ENCODE measurements around the gene HTR3C.
"Not testable (repeated sequence)": the region's sequence is repeated elsewhere in the genome, so short reads cannot be mapped to it uniquely, and the experiment has no call there.

HTR3C gene, protein sequence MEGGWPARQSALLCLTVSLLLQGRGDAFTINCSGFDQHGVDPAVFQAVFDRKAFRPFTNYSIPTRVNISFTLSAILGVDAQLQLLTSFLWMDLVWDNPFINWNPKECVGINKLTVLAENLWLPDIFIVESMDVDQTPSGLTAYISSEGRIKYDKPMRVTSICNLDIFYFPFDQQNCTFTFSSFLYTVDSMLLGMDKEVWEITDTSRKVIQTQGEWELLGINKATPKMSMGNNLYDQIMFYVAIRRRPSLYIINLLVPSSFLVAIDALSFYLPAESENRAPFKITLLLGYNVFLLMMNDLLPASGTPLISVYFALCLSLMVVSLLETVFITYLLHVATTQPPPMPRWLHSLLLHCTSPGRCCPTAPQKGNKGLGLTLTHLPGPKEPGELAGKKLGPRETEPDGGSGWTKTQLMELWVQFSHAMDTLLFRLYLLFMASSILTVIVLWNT

DNA sequence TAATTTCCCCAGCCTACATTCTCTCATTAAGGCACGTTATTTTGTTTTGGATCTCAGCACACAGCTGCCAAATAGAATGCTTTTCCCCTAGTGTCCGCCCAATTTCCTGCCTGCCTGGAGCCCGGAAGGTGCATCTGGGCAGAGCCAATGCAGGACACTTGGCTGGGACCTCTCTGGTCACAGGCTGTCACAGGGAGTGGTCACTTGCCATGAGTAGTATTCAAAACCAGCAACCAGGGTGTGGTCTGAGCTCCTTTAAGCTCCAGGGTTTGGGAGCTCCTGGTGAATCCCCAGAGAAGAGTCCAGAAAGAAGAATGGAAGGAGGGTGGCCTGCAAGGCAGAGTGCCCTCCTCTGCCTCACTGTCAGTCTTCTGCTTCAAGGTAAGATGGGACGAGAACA lies at the start of gene HTR3C:
TSS of gene HTR3C (plus strand) at position 281 of the 400 bp plus-strand sequence. CDS start at position 315, 34 bp downstream.
- Histone ChIP-seq H3K36me3 (ENCODE audit: insufficient read depth) (no peaks in the 10 kb centered on the region), H3K4me3 (IDR thresholded peaks at IDR 0.05; ENCODE audit: insufficient read depth, low read depth, low read length) (no peak within 1 kb of the TSS), H3K4me2 (no peak within 1 kb of the TSS), H4K20me1 (ENCODE audit: insufficient read depth) (no peaks in the 10 kb centered on the region), H3K27ac (no peak within 1 kb of the TSS), H3K4me1 (ENCODE audit: low read depth, poor library complexity, severe bottlenecking) (no peaks in the 10 kb centered on the region), H3K9ac (no peak within 1 kb of the TSS), H3K79me2 (ENCODE audit: insufficient read depth, low read depth) (no peaks in the 10 kb centered on the region), H3K27me3 (ENCODE audit: insufficient read depth, low read depth) (no peaks in the 10 kb centered on the region), H2AFZ (ENCODE audit: low read depth) (no peak within 1 kb of the TSS)
- TF ChIP-seq, protein P1, sequence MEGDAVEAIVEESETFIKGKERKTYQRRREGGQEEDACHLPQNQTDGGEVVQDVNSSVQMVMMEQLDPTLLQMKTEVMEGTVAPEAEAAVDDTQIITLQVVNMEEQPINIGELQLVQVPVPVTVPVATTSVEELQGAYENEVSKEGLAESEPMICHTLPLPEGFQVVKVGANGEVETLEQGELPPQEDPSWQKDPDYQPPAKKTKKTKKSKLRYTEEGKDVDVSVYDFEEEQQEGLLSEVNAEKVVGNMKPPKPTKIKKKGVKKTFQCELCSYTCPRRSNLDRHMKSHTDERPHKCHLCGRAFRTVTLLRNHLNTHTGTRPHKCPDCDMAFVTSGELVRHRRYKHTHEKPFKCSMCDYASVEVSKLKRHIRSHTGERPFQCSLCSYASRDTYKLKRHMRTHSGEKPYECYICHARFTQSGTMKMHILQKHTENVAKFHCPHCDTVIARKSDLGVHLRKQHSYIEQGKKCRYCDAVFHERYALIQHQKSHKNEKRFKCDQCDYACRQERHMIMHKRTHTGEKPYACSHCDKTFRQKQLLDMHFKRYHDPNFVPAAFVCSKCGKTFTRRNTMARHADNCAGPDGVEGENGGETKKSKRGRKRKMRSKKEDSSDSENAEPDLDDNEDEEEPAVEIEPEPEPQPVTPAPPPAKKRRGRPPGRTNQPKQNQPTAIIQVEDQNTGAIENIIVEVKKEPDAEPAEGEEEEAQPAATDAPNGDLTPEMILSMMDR (conservative IDR thresholded peaks at IDR 0.05; ENCODE audit: low read depth, low read length) = no peak

DNA sequence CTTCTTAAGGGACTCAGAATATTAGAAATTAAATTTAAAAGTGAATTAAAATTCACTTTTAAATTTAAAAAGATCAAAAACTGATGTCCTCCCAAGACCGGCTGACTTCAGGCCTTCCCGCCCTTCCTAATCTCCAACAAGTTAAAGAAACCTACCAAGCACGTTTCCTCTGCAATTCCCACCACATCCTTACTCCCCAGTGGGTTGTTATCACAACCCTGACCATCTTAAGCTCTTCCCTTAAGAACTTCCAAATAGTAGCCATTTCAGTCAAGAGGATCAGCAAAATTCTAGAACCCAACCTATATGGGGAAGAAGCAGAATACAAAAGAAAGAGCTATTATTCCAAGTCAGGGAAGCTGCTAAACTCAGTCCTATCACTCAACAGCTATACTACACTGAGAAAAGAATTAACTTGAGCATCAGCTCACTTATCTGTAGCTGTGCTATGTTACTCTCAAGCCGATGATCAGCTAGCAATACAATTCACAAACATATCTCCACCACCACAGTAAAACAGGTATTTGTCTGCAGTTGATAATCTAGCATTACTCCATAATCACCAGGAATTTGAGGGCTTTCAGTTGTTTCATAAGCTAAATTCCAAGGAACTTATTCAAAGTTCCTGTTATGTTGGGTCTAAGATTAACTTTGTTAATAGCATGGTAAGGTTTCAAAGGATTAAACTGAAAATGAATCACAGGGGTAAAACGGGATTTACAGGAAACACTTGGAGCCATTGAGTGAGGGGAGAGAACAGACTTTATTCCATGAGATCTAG lies 49.5 kb upstream of the HTR3C start:
- no peak overlapping the region for H3K27ac ChIP-seq
- H3K36me3 ChIP-seq (ENCODE audit: insufficient read depth) = no peaks in the 10 kb centered on the region
- H4K20me1 ChIP-seq (ENCODE audit: insufficient read depth) = no peaks in the 10 kb centered on the region; the same call in 1 of the 2 replicates
- no peaks in the 10 kb centered on the region for H3K27me3 ChIP-seq (ENCODE audit: insufficient read depth, low read depth)
- H3K4me1 ChIP-seq (ENCODE audit: low read depth, poor library complexity, severe bottlenecking) = peaks cover 20% of the 10 kb centered on the region
- TF ChIP-seq, protein P1 (conservative IDR thresholded peaks at IDR 0.05; ENCODE audit: low read depth, low read length) = no peak
- no peak overlapping the region for H3K4me3 ChIP-seq (IDR thresholded peaks at IDR 0.05; ENCODE audit: insufficient read depth, low read depth, low read length)
- no peaks in the 10 kb centered on the region for H3K79me2 ChIP-seq (ENCODE audit: insufficient read depth, low read depth)
- no peak overlapping the region for H2AFZ ChIP-seq (ENCODE audit: low read depth)
- H3K9ac ChIP-seq = no peak overlapping the region
- no peak overlapping the region for H3K4me2 ChIP-seq

DNA sequence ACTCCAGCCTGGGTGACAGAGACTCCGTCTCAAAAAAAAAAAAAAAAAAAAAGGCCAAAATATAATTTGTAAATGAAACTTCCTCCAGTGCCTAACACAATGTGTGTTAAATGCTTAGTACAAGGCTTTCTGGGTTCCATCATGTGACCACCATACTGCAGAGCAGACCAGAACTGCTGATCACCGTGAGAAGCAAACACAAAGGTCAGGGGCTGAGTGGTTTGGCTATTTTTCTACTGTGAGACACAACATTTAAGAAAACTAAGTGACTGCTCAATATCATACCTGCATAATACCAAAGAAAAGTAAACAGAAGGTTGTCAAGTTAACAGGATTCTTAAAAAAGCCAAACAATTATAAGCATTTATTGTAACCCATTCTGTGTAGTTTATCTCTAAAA lies 48.4 kb upstream of the HTR3C start:
- no peak overlapping the region for H3K4me2 ChIP-seq
- H3K9ac ChIP-seq = no peak overlapping the region
- no peak overlapping the region for H3K4me3 ChIP-seq (IDR thresholded peaks at IDR 0.05; ENCODE audit: insufficient read depth, low read depth, low read length)
- H3K79me2 ChIP-seq (ENCODE audit: insufficient read depth, low read depth) = no peaks in the 10 kb centered on the region
- no peaks in the 10 kb centered on the region for H3K36me3 ChIP-seq (ENCODE audit: insufficient read depth)
- peaks cover 20% of the 10 kb centered on the region for H3K4me1 ChIP-seq (ENCODE audit: low read depth, poor library complexity, severe bottlenecking)
- H4K20me1 ChIP-seq (ENCODE audit: insufficient read depth) = no peaks in the 10 kb centered on the region; the same call in 1 of the 2 replicates
- H3K27ac ChIP-seq = no peak overlapping the region
- TF ChIP-seq, protein P1 (conservative IDR thresholded peaks at IDR 0.05; ENCODE audit: low read depth, low read length) = no peak
- no peaks in the 10 kb centered on the region for H3K27me3 ChIP-seq (ENCODE audit: insufficient read depth, low read depth)
- H2AFZ ChIP-seq (ENCODE audit: low read depth) = no peak overlapping the region

DNA sequence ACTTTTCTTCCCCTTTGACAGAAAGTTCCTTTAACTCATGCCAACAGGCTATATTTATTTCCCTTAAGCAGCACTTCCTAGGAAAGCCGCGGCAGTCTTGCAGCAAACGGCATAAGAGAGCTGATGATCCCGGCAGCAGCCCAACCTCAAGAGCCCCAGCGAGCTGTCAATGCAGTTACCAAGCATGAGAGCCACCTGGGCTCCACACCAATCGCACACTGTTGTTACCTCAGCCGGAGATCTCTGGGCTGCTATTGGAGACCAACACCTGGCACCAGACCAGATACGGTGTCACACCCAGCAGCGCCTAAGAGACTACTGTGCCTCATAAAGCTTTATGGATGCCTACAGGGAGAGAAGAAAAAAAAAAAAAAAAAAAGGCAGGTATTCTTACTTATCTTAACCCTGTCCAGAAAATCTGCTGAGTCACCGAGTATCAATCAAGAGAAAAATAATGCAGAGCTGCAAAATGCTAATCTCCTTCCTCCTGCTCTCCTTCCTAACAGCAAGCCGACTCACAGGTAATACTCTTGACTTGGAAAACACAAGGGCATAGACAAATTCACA lies 46.8 kb upstream of the HTR3C start:
- Histone ChIP-seq H3K9ac (peak overlapping the region; percentile 5; the same call in 1 of the 2 replicates), H3K27me3 (ENCODE audit: insufficient read depth, low read depth) (no peaks in the 10 kb centered on the region), H3K27ac (peak overlapping the region; percentile 34; the same call in 1 of the 2 replicates), H2AFZ (ENCODE audit: low read depth) (no peak overlapping the region), H3K4me3 (IDR thresholded peaks at IDR 0.05; ENCODE audit: insufficient read depth, low read depth, low read length) (no peak overlapping the region), H3K4me1 (ENCODE audit: low read depth, poor library complexity, severe bottlenecking) (peaks cover 20% of the 10 kb centered on the region), H3K4me2 (peak overlapping the region; percentile 30), H3K36me3 (ENCODE audit: insufficient read depth) (no peaks in the 10 kb centered on the region), H3K79me2 (ENCODE audit: insufficient read depth, low read depth) (no peaks in the 10 kb centered on the region), H4K20me1 (ENCODE audit: insufficient read depth) (no peaks in the 10 kb centered on the region; the same call in 1 of the 2 replicates)
- TF ChIP-seq, protein P1 (conservative IDR thresholded peaks at IDR 0.05; ENCODE audit: low read depth, low read length) = no peak

DNA sequence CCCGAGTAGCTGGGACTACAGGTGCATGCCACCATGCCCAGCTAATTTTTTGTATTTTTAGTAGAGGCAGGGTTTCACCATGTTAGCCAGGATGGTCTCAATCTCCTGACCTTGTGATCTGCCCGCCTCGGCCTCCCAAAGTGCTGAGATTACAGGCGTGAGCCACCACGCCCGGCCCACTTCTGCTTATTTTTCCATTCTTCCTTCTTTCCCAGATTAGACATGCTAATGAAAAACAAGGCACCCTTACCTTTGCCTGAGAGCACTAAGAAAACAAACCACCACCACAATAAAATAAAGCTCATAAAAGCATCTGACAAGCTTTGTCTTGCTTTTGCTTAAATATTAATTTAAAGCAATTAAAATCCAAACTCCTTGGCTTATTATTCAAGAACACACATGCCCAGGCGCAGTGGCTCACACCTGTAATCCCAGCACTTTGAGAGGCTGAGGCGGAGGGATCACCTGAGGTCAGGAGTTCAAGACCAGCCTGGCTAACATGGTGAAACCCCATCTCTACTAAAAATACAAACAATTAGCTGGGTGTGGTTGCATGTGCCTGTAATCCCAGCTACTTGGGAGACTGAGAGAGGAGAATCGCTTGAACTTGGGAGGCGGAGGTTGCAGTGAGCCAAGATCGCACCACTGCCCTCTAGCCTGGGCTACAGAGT lies 45.6 kb upstream of the HTR3C start:
- not testable (repeated sequence) for H4K20me1 ChIP-seq (ENCODE audit: insufficient read depth); H3K4me2 ChIP-seq; H3K36me3 ChIP-seq (ENCODE audit: insufficient read depth); H3K9ac ChIP-seq; H3K27ac ChIP-seq; H3K79me2 ChIP-seq (ENCODE audit: insufficient read depth, low read depth); H3K4me3 ChIP-seq (IDR thresholded peaks at IDR 0.05; ENCODE audit: insufficient read depth, low read depth, low read length); H2AFZ ChIP-seq (ENCODE audit: low read depth); H3K27me3 ChIP-seq (ENCODE audit: insufficient read depth, low read depth)
- peaks cover 20% of the 10 kb centered on the region for H3K4me1 ChIP-seq (ENCODE audit: low read depth, poor library complexity, severe bottlenecking)

Data from KMS-11 (cell line).